Dermis lymphatic vessel endothelial cell (primary cell): Measurements from ENCODE around the gene TP53AIP1. TPM values are rescaled to one million over a fixed set of nuclear protein-coding genes. Genes with fewer than 3 reads are reported as not detected.

ENCODE experiments used
- total RNA-seq: library from RNA; depleted of rRNA; stranded (reverse); fragments of >200 nt; gene quantifications from 2 replicates; pipeline ENCODE4 v1.2.1, GENCODE V29; 2014

The TP53AIP1 gene
- not detected in 2 replicates for total RNA-seq

GRCh38 chr11:128942817-128943427 lies at the start of gene TP53AIP1:
TSS of gene TP53AIP1 (minus strand) at chr11:128942871. CDS start at chr11:128937818, 5,053 bp downstream.

GRCh38 chr11:128890543-128891368 lies 51.9 kb downstream of the TP53AIP1 start, which contains the start of gene KCNJ5:
TSS of gene KCNJ5 (plus strand) at chr11:128891356. CDS start at chr11:128911274, 19,918 bp downstream.

Other genes starting within 250 kb of the TP53AIP1 start
- gene FLI1, start 248.8 kb downstream of the TP53AIP1 start, total RNA-seq: 109 and 183 TPM in 2 replicates
- gene KCNJ1, start 75.6 kb downstream of the TP53AIP1 start, total RNA-seq: 0.11 TPM in 1 of 2 replicates, not detected in the other
- gene KCNJ5, start 51.5 kb downstream of the TP53AIP1 start, total RNA-seq: not detected in 2 replicates
- 6.1 and 6.6 TPM in 2 replicates for gene ARHGAP32, start 249.5 kb upstream of the TP53AIP1 start, total RNA-seq